Endodermal cell (in vitro differentiated cells): ENCODE results near the gene CATSPERD. TPM values are rescaled to one million over a fixed set of nuclear protein-coding genes. Genes with fewer than 3 reads are reported as not detected.

Experiments used
- DNase-seq: peaks from one replicate; pipeline ENCODE4 v3.0.0-alpha.2; 2017
- H3K27ac ChIP-seq: 2 replicates; pipeline ENCODE4 v1.5.1; 2013; ENCODE audit warnings: mild to moderate bottlenecking, low read depth, low read length, moderate library complexity
- H3K27me3 ChIP-seq: 2 replicates; pipeline ENCODE4 v1.6.1; 2013; ENCODE audit warnings: mild to moderate bottlenecking, low read length, moderate library complexity; ENCODE audit not compliant: insufficient read depth, control insufficient read depth, poor library complexity, severe bottlenecking
- H3K36me3 ChIP-seq: 2 replicates; pipeline ENCODE4 v1.7.0; 2013; ENCODE audit warnings: mild to moderate bottlenecking, low read length, moderate library complexity; ENCODE audit not compliant: control insufficient read depth, insufficient read depth
- H3K4me1 ChIP-seq: one replicate; pipeline ENCODE4 v1.7.0; 2013; ENCODE audit warnings: low read length; ENCODE audit not compliant: control insufficient read depth, insufficient read depth
- H3K4me3 ChIP-seq: 2 replicates; pipeline ENCODE4 v1.5.1; 2013; ENCODE audit warnings: mild to moderate bottlenecking, low read length, moderate library complexity
- H3K9ac ChIP-seq: 2 replicates; pipeline ENCODE4 v1.6.1; 2013; ENCODE audit warnings: mild to moderate bottlenecking, low read length, moderate library complexity; ENCODE audit not compliant: poor library complexity, severe bottlenecking; ENCODE audit errors: extremely low read depth
- H3K9me3 ChIP-seq: 2 replicates; pipeline ENCODE4 v1.6.1; 2013; ENCODE audit warnings: mild to moderate bottlenecking, low read length, moderate library complexity; ENCODE audit not compliant: control insufficient read depth
- H3K27ac Mint-ChIP-seq: 2 replicates; pipeline ENCODE4 v1.8.0; 2020; ENCODE audit warnings: mixed read lengths
- H3K27me3 Mint-ChIP-seq: 2 replicates; pipeline ENCODE4 v1.8.0; 2021; ENCODE audit warnings: mild to moderate bottlenecking, mixed read lengths; ENCODE audit not compliant: insufficient read depth
- H3K36me3 Mint-ChIP-seq: 2 replicates; pipeline ENCODE4 v1.8.0; 2020; ENCODE audit warnings: low read depth, mixed read lengths
- H3K4me1 Mint-ChIP-seq: 2 replicates; pipeline ENCODE4 v1.8.0; 2020; ENCODE audit warnings: mixed read lengths
- H3K4me3 Mint-ChIP-seq: 2 replicates; pipeline ENCODE4 v1.8.0; 2020; ENCODE audit warnings: mild to moderate bottlenecking, moderate library complexity, mixed read lengths
- H3K9me3 Mint-ChIP-seq: 2 replicates; pipeline ENCODE4 v1.8.0; 2020; ENCODE audit warnings: mild to moderate bottlenecking, mixed read lengths
- WGBS, 2 experiments: methylation state at CpG; one replicate each; pipeline versions ENCODE4 v1.1.5 to v1.1.7; 2013; ENCODE audit warnings: missing lambda C conversion rate in 2 of 2, mixed read lengths in 1 of 2; ENCODE audit not compliant: insufficient coverage in 1 of 2, insufficient read length in 1 of 2; 5-methylcytosine and 5-hydroxymethylcytosine counted together
- total RNA-seq, 2 donors: library from RNA; stranded (reverse); fragmentation: NEBNext Ultra II Directional in 1 of 2; extraction: Animal tissue kit (Norgen Biotek cat#: 25700) in 1 of 2; gene quantifications; 2 replicates in 1 of 2; 3 replicates in 1 of 2; pipeline ENCODE4 v1.2.1, GENCODE V29; 2021
- TF ChIP-seq, protein P1 (sequence below): fragments of 200-600 bp; sonication (generic); conservative IDR thresholded peaks from 2 replicates; pipeline ENCODE4 v1.5.0; 2021; ENCODE audit warnings: antibody characterized with exemption, mild to moderate bottlenecking

CATSPERD gene
- total RNA-seq, 2 donors from 2014 or later: not detected

DNA sequence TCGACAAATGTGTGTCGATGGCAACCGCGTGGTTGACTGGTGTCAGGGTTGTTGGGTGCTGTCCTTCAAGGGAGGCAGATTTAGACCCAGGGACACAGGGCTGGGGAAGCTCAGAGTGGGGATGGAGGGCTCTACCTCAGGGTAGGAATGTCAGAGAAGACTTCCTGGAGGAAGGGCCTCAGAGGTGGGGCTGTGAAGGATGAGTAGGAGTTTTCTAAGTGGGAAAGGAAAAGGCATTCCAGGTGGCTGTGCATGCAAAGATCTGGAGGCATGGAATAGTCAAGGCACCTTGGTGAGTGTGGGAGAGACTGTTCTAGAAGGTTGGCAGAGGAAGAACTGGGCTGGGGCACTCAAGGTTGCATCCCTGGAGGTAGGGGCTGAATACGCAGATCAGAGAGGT is 86.5 kb downstream of the CATSPERD start:
- Mint-ChIP-seq H3K27ac (no peak overlapping the region), H3K4me1 (peaks cover 8% of the 10 kb centered on the region), H3K36me3 (no peaks in the 10 kb centered on the region), H3K4me3 (no peak overlapping the region), H3K27me3 (peaks cover 26% of the 10 kb centered on the region), H3K9me3 (no peaks in the 10 kb centered on the region)
- peaks cover 19% of the 10 kb centered on the region for H3K27me3 ChIP-seq
- DNase-seq: no peak
- H3K36me3 ChIP-seq: no peaks in the 10 kb centered on the region
- H3K27ac ChIP-seq: no peak overlapping the region
- no peak overlapping the region for H3K4me3 ChIP-seq
- WGBS, 2 experiments: 88 to 89% methylated on average over 4 to 5 of the region's 5 CpGs
- TF ChIP-seq, protein P1, sequence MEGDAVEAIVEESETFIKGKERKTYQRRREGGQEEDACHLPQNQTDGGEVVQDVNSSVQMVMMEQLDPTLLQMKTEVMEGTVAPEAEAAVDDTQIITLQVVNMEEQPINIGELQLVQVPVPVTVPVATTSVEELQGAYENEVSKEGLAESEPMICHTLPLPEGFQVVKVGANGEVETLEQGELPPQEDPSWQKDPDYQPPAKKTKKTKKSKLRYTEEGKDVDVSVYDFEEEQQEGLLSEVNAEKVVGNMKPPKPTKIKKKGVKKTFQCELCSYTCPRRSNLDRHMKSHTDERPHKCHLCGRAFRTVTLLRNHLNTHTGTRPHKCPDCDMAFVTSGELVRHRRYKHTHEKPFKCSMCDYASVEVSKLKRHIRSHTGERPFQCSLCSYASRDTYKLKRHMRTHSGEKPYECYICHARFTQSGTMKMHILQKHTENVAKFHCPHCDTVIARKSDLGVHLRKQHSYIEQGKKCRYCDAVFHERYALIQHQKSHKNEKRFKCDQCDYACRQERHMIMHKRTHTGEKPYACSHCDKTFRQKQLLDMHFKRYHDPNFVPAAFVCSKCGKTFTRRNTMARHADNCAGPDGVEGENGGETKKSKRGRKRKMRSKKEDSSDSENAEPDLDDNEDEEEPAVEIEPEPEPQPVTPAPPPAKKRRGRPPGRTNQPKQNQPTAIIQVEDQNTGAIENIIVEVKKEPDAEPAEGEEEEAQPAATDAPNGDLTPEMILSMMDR: no peak
- no peaks in the 10 kb centered on the region for H3K4me1 ChIP-seq
- no peak overlapping the region for H3K9ac ChIP-seq
- H3K9me3 ChIP-seq: no peaks in the 10 kb centered on the region

DNA sequence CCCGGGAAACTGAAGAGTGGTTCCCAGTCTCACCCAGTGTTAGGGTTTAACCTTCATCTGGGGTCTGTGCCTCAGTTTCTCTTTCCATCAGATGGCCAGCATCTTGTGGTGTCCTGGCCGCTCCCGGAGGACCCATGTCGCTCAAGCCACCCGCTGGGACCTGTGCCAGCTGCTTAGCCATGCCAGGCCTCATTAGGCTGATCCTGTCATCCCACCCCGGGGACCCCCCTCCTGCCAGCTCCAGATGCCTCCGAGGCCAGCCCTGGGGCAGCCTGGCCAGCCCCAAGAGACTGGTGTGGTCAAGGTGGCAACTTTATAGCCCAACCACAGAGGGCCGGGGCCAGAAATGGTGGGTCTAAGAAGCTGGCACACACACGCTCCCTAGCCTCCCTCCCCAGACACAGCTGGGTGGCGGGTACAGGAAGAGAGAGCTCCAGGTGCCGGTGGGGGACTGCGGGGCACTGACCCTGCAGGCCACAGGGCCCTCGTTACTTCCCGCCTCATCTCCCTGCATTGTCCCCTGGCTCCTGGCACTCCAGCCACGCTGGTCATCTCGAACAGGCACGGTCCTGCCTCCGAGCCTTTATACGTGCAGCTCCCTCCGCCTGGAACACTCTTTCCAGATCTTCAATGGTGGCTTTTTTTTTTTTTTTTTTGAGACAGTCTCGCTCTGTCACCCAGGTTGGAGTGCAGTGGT is 87.8 kb downstream of the CATSPERD start:
- peaks cover 8% of the 10 kb centered on the region for H3K4me1 Mint-ChIP-seq
- no peaks in the 10 kb centered on the region for H3K36me3 ChIP-seq
- no peak overlapping the region for H3K4me3 ChIP-seq
- WGBS, 2 experiments: 93 to 95% methylated on average over 8 to 20 of the region's 21 CpGs
- H3K36me3 Mint-ChIP-seq: no peaks in the 10 kb centered on the region
- peaks cover 12% of the 10 kb centered on the region for H3K27me3 ChIP-seq
- no peak overlapping the region for H3K9ac ChIP-seq
- no peaks in the 10 kb centered on the region for H3K4me1 ChIP-seq
- TF ChIP-seq, protein P1: no peak
- no peak overlapping the region for H3K27ac Mint-ChIP-seq
- no peaks in the 10 kb centered on the region for H3K9me3 Mint-ChIP-seq
- no peaks in the 10 kb centered on the region for H3K9me3 ChIP-seq
- H3K27ac ChIP-seq: no peak overlapping the region
- DNase-seq: no peak
- H3K4me3 Mint-ChIP-seq: no peak overlapping the region
- peaks cover 15% of the 10 kb centered on the region for H3K27me3 Mint-ChIP-seq

DNA sequence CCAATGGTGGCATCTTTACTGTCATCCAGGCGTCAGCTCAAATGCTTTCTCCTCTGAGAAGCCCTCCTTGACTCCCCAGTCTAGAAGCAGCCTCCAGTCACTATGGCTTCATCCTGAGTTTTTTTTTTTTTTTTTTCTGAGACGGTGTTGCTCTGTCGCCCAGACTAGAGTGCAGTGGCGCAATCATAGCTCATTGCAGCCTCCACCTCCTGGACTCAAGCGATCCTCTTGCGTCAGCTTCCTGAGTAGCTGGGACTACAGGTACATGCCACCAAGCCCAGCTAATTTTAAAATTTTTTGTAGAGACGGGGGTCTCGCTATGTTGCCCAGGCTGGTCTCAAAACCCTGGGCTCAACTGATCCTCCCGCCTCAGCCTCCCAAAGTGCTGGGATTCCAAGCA is 88.6 kb downstream of the CATSPERD start:
- H3K9ac ChIP-seq: no peak overlapping the region

More for the DNA sequence above, 88.6 kb downstream of the CATSPERD start:
- Mint-ChIP-seq H3K4me1 (peaks cover 8% of the 10 kb centered on the region), H3K4me3 (no peak overlapping the region), H3K36me3 (no peaks in the 10 kb centered on the region), H3K27me3 (peaks cover 9% of the 10 kb centered on the region), H3K9me3 (no peaks in the 10 kb centered on the region), H3K27ac (no peak overlapping the region)
- Histone ChIP-seq H3K36me3 (no peaks in the 10 kb centered on the region), H3K4me3 (no peak overlapping the region), H3K9me3 (no peaks in the 10 kb centered on the region), H3K27ac (no peak overlapping the region), H3K27me3 (peaks cover 8% of the 10 kb centered on the region), H3K4me1 (no peaks in the 10 kb centered on the region)
- 90 to 91% methylated on average over 8 to 9 of the region's 9 CpGs for WGBS, 2 experiments
- DNase-seq: no peak
- TF ChIP-seq, protein P1: no peak
